MM.1S (cell line): ENCODE data around the gene MSI1.

ENCODE experiments used
- CTCF ChIP-seq: fragments of 300-600 bp; sonication (generic); IDR thresholded peaks from 2 replicates; pipeline ENCODE4 v1.5.1; 2016; ENCODE audit warnings: antibody characterized with exemption, low read length, mixed read lengths
- EZH2 ChIP-seq: fragments of 300-600 bp; sonication (generic); optimal IDR thresholded peaks from 2 replicates; pipeline ENCODE3; 2017; ENCODE audit warnings: low read depth, mild to moderate bottlenecking, antibody characterized with exemption, low read length, mixed read lengths
- EZH2phosphoT487 ChIP-seq: fragments of 300-600 bp; sonication (generic); IDR thresholded peaks from 2 replicates; pipeline ENCODE4 v1.6.1; 2018; ENCODE audit warnings: antibody characterized with exemption, low read length

GRCh38 chr12:120406069-120406468 is 37.1 kb upstream of the MSI1 start:
- TF ChIP-seq CTCF, result no peak
- no peak for TF ChIP-seq EZH2
- no peak for TF ChIP-seq EZH2phosphoT487
